HG02943 (cell line): ENCODE measurements around the gene CCDC15.
"Not testable (repeated sequence)": the region's sequence is repeated elsewhere in the genome, so short reads cannot be mapped to it uniquely, and the experiment has no call there.

ENCODE experiments used
- ATAC-seq: cut with Tn5 transposase; IDR thresholded peaks from one replicate; pipeline ENCODE4 v1.9.1; 2021; ENCODE audit warnings: mild to moderate bottlenecking, low read depth, moderate library complexity; ENCODE audit not compliant: unreplicated experiment

CCDC15 gene

GRCh38 chr11:125079151-125079877 is 125.3 kb downstream of the CCDC15 start:
- ATAC-seq, result no peak

DNA sequence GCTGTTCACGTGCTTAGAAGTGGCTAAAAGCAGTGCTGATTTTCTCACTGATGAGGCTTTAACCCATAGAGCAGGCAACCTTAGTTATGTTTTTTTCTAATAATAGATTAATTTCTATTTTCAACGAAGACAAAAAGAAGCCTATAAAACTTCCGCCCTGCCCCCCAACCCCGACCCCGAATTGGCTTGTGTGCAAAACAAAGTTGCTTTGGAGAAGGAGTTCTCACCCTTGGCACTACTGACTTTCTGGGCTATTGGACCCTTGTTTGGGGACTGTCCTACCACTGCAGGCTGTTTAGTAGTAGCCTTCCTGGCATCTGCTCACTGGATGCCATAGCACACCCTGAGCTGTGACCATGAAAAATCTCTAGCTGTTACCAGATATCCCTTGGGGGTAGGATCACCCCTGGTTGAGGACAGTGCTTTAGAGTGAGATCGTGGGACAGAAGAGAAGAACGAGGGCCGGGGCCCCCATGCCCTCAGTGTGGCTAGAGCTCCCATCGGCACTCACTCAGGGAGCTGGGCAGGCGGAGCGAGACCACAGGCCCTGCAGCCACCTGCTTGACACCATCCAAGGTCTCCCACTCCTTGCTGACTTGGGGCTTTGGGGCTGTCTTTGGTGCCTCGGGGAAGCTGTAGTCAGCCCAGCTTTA is 126.0 kb downstream of the CCDC15 start:
- ATAC-seq, result no peak

- ATAC-seq, result no peak
Observed at GRCh38 chr11:125080531-125080911, 126.5 kb downstream of the CCDC15 start.

DNA sequence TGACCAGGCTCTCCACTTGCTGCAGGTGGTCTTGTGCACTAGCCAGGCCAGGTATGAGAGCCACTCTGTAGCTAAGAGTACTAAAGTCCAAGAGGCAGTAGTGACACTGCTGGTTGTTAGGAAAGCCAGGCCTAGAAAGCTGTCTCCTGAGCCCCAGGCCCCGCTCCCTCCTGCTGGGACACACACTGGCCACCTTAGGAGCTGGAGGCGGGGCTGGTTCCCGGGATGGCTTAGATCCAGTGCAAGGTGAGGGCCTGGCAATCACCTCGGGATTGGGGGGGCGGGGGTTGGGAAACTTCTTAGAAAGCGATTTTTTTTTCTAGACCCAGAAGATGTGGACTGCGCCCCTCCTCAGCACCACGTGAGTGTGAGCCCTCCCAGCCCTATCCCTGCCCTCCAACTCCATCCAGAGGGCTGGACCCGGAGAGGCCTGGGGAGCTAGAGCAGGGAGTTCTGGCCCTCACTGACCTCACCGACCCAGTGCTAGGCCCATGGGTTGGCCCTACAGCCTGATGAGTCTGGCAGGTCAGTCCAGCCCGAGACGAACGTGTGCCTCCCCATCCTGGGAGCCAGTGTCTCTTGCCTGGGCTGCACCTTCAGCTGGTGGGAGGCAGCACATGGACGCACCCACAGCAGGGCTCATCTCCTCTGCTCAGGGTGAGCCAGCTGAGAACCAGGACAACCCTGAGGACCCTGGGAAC is 127.2 kb downstream of the CCDC15 start:
- ATAC-seq, result no peak

DNA sequence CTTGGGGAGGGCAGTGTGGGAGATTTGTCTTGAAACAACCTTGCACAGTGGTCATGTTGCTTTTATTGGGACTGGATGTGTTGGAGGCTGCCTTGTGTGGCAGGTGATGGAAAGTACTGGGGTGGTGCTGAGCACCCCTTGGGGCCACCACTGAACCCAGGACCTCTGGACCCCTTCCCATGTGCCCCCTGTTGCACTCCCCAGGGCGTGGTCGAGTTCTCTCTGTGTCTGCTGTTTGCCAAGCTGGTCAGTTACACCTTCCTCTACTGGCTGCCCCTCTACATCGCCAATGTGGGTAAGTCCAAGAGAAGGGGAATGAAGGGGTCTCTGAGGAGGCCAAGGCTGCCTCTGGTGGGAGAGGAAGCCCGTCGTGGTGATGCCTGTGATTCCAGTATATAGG is 128.0 kb downstream of the CCDC15 start:
- no peak for ATAC-seq

GRCh38 chr11:125082611-125083311 is 128.8 kb downstream of the CCDC15 start:
- no peak for ATAC-seq

DNA sequence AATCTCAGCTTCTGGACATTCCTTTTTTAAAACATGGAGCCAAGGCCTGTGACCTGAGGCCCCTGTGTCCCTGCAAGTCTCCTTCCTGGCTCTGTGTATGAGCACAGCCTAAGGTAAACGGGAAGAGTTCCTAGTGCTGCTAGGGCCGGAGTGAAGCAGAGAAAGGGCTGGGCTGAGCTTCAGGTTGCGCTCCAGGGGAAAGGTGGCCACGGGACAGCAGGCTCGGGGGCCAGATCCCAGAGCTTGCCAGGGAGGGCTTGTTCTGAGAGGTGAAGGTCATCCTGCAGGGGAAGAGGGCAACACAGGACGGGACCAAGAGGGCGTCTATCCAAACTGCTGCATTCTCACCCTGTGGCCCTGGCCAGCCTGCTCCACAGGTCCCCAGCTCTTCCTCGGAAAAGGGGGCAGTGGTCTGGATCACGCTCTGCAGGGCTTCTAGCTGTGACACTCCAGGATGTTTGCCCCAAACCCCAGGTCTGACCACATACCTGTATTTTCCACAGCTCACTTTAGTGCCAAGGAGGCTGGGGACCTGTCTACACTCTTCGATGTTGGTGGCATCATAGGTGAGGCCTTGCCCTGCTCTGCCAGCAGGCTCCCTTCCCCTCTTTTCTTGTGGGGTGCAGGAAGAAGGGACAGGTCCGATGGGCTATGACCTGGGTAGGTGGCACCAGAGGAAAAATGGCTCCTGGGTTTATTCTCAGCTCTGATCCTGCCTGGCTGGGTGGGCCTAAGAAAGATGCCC is 129.5 kb downstream of the CCDC15 start:
- no peak for ATAC-seq

DNA sequence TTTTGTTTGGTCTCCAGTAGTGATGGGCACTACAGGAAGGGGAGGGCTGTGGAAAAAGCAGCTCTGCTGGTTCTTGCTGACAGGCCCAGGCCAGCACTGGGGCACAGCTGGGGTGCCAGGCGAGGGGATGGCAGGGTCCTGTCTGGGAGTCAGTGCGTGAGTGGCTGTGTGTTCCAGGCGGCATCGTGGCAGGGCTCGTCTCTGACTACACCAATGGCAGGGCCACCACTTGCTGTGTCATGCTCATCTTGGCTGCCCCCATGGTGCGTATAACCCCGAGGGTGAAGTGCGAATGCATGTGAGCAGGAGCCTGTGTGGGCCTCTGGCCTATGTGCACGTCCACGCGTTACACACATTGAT is 130.0 kb downstream of the CCDC15 start:
- no peak for ATAC-seq

- no peak for ATAC-seq
Observed at GRCh38 chr11:125084761-125085231, 130.8 kb downstream of the CCDC15 start.

DNA sequence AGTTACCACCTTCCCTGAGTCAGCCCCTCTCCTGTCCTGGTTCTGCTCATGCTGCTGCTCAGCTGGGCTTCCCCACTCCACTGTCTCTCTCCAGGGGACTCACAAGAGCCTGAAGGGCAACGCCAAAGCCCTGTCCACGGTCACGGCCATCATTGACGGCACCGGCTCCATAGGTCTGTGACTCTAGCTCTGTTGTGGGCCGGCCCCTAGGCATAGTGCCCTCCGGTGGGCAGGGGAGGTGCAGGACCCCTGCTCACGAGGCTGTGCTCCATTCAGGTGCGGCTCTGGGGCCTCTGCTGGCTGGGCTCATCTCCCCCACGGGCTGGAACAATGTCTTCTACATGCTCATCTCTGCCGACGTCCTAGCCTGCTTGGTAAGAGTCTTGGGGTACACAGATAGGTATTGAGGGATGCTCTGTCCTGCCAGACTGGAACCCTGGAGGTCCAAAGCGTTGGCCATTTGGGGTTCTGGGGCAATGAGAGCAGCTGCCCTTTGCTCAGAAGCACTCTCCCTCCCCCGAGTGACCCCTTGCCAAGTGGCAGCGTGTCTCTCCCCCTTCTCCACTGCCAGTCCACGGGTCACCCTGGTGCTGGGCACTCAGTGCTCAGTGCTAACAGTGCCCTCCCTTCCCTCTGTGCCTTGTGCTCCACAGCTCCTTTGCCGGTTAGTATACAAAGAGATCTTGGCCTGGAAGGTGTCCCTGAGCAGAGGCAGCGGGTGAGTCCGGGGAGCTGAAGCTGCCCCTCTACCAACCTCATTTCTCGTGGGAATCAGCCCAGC is 131.5 kb downstream of the CCDC15 start:
- ATAC-seq, result no peak

DNA sequence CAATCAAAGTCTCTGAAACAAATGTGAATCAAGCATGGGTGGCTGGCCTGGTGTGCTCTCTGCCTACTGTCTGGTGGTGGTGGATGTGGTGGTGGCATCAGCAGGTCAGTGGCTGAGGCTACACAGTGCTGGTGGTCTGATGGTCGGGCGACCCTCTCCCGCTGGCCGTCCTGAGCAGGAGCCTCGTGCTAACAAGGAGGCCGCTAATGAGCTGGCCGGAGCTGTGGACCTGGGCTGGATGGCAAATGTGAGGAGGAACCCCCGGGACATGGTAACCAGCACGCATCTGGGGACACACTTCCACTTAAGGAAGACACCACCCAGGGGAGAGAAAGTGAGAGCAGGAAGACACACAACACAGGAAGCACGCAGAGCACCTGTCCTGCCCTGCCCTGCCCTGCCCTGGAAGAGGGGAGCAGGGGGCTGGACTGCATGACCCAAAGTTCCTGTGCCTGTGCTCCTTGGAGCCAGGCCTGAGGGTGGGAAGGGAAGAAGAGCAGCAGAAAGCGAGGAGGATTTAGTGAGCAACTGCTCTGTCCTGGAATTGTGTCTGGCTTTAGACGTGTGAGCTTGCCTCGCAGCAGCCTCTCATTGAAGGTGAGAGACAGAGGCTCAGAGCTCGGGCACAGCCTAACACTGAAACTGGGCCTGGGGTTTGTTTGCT is 132.8 kb downstream of the CCDC15 start:
- no peak for ATAC-seq

DNA sequence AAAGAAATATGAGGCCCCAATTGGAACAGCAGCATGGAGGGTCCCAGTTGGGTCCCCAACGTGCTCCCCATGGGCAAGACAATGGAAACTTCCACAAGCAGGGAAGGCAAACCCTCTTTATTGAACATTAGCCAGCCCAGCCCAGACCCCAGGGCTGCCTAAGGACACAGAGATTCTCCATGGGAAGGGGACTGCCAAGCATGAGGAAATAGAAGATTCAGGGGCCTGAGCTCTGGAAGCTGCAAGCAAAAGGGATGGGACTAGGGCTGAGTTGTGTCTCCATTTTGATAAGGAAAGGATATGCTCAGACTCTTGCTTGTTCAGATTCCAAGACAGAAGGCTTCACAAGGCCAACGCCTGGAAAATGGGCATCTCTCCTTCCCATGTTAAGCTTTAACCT is 134.1 kb downstream of the CCDC15 start:
- ATAC-seq, result no peak

DNA sequence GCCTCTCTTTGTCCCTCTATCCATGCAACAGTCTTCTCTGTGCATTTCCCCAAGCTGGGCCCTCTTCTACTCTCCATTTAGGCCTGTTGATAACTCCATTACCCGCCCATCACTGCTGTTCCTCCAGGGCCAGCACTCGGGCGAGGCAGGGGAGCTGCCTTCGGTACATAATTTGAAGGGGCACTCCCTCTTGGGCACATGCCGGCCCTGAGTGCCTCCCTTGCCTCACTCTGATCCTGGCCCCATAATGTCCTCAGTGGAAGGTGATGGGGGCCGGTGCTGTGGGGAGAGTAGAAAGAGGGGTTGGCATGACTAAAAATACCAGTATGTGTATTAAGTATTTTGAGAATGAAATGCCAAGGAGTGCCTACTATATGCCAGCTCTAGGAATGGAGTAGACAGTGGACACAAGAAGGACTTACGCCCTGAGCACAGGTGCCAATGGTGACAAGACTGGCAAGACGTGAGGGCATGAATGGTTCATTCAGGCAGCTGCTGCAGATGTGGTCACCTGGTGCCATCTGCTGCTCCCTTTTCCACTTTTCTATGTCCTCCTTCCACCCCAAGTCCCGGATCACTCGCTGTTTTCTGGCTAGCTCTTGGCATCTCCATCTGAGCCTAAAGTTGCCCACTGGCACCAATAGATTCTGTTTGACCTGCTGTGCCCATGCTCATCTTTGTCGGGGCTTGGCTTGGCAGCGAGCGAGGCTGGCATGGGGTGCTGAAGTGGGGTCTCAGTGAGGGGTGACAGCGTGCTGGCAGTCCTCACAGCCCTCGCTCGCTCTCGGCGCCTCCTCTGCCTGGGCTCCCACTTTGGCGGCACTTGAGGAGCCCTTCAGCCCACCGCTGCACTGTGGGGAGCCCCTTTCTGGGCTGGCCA is 134.8 kb downstream of the CCDC15 start:
- no peak for ATAC-seq

GRCh38 chr11:125089481-125089880 is 135.5 kb downstream of the CCDC15 start:
- ATAC-seq, result not testable (repeated sequence)

DNA sequence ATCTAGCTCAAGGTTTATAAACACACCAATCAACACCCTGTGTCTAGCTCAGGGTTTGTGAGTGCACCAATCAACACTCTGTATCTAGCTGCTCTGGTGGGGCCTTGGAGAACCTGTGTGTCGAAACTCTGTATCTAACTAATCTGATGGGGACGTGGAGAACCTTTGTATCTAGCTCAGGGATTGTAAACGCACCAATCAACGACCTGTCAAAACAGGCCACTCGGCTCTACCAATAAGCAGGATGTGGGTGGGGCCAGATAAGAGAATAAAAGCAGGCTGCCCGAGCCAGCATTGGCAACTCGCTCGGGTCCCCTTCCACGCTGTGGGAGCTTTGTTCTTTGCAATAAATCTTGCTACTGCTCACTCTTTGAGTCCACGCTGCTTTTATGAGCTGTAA is 136.1 kb downstream of the CCDC15 start:
- not testable (repeated sequence) for ATAC-seq

GRCh38 chr11:125090816-125091215 is 136.8 kb downstream of the CCDC15 start:
- no peak for ATAC-seq
